B cell (primary cell): ENCODE data around the gene RER1. TPM values are rescaled to one million over a fixed set of nuclear protein-coding genes. Genes with fewer than 3 reads are reported as not detected.

Source experiments
- ATAC-seq: fragments of 200-7000 bp; cut with Tn5 transposase; one replicate; pipeline ENCODE4 v1.10.0; 2021; ENCODE audit warnings: low read depth, mild to moderate bottlenecking, moderate number of reproducible peaks, moderate library complexity
- CTCF ChIA-PET: fragments of 350-600 bp; sonication (Branson Sonifier 250); formaldehyde crosslinking; loops from one replicate; lab custom pipeline; 2021; ENCODE audit warnings: antibody characterized with exemption, inconsistent platforms; lab: Charles Lee
- POLR2A ChIA-PET: fragments of 350-600 bp; sonication (Branson Sonifier 250); formaldehyde crosslinking; loops from one replicate; lab custom pipeline; 2021; ENCODE audit warnings: antibody characterized with exemption; lab: Charles Lee
- DNase-seq: peaks from one replicate; pipeline ENCODE4 v3.0.0; 2013
- H2AFZ ChIP-seq: 2 replicates; pipeline ENCODE4 v1.6.1; 2012; ENCODE audit warnings: mild to moderate bottlenecking, low read depth, low read length; ENCODE audit not compliant: insufficient read depth, poor library complexity, severe bottlenecking
- H3K27ac ChIP-seq, 2 donors: 1 replicate in 1 of 2; 2 replicates in 1 of 2; pipeline ENCODE4 v1.5.1; 2012 to 2013; ENCODE audit warnings: low read length in 2 of 2, mild to moderate bottlenecking in 2 of 2, moderate library complexity in 1 of 2
- H3K27me3 ChIP-seq, 4 experiments: fragments of 200-600 bp in 1 of 4; sonication (generic) in 1 of 4; replicated peaks in 1 of 4; 1 replicate in 2 of 4; 2 replicates in 2 of 4; pipeline versions ENCODE4 v1.6.1 to v1.7.0; 2013 to 2016; ENCODE audit warnings: low read length in 3 of 4, mild to moderate bottlenecking in 2 of 4, mixed read lengths in 1 of 4, moderate library complexity in 1 of 4; ENCODE audit not compliant: insufficient read depth in 4 of 4, control insufficient read depth in 3 of 4; ENCODE audit errors: control extremely low read depth in 1 of 4
- H3K36me3 ChIP-seq, 2 experiments: replicated peaks in 1 of 2; 1 replicate in 1 of 2; 2 replicates in 1 of 2; pipeline versions ENCODE4 v1.6.1 to v1.7.1; 2013; ENCODE audit warnings: low read length in 1 of 2; ENCODE audit not compliant: insufficient read depth in 2 of 2, control insufficient read depth in 1 of 2; ENCODE audit errors: control extremely low read depth in 1 of 2, extremely low read depth in 1 of 2
- H3K4me1 ChIP-seq, 2 donors: fragments of 200-600 bp in 1 of 2; sonication (generic) in 1 of 2; 1 replicate in 1 of 2; 2 replicates in 1 of 2; pipeline versions ENCODE4 v1.5.1 to v1.6.1; 2013 to 2017; ENCODE audit warnings: low read length in 2 of 2; ENCODE audit not compliant: control insufficient read depth in 2 of 2, insufficient read depth in 2 of 2
- H3K4me2 ChIP-seq: replicated peaks from 2 replicates; pipeline ENCODE3; 2012; ENCODE audit warnings: mild to moderate bottlenecking, low read depth, low read length; ENCODE audit not compliant: poor library complexity, severe bottlenecking
- H3K4me3 ChIP-seq, 5 experiments: fragments of 200-600 bp in 1 of 5; sonication (generic) in 1 of 5; 1 replicate in 3 of 5; 2 replicates in 2 of 5; pipeline versions ENCODE4 v1.5.1 to v1.7.0; 2011 to 2016; ENCODE audit warnings: low read length in 4 of 5, mild to moderate bottlenecking in 4 of 5, low read depth in 2 of 5, control low read depth in 1 of 5, moderate library complexity in 1 of 5; ENCODE audit not compliant: insufficient read depth in 1 of 5; ENCODE audit errors: control extremely low read depth in 1 of 5, extremely low read depth in 1 of 5
- H3K79me2 ChIP-seq: fragments of 200-600 bp; sonication (generic); one replicate; pipeline ENCODE4 v1.6.0; 2016; ENCODE audit warnings: low read length; ENCODE audit not compliant: control insufficient read depth, insufficient read depth
- H3K9ac ChIP-seq: fragments of 200-600 bp; sonication (generic); 2 replicates; pipeline ENCODE4 v1.6.1; 2017; ENCODE audit warnings: mild to moderate bottlenecking, low read length, moderate library complexity
- H3K9me3 ChIP-seq, 3 donors: one replicate each; pipeline versions ENCODE4 v1.6.1 to v1.7.1; 2013; ENCODE audit warnings: low read length in 2 of 3; ENCODE audit not compliant: control insufficient read depth in 2 of 3, insufficient read depth in 1 of 3; ENCODE audit errors: control extremely low read depth in 1 of 3
- H4K20me1 ChIP-seq: 2 replicates; pipeline ENCODE4 v1.6.0; 2012; ENCODE audit warnings: mild to moderate bottlenecking, low read length; ENCODE audit not compliant: insufficient read depth, control insufficient read depth, poor library complexity, severe bottlenecking
- H3K27ac Mint-ChIP-seq: one replicate; pipeline ENCODE4 v1.8.0; 2021; ENCODE audit warnings: mixed read lengths
- H3K27me3 Mint-ChIP-seq: one replicate; pipeline ENCODE4 v1.8.0; 2021; ENCODE audit warnings: mixed read lengths
- H3K4me1 Mint-ChIP-seq: one replicate; pipeline ENCODE4 v1.8.0; 2021; ENCODE audit warnings: mixed read lengths
- H3K4me3 Mint-ChIP-seq: one replicate; pipeline ENCODE4 v1.8.0; 2021; ENCODE audit warnings: mixed read lengths
- H3K9me3 Mint-ChIP-seq: one replicate; pipeline ENCODE4 v1.8.0; 2022; ENCODE audit warnings: mixed read lengths; ENCODE audit not compliant: insufficient read depth
- CTCF ChIP-seq: fragments of 200-600 bp; IDR thresholded peaks from one replicate; pipeline ENCODE4 v1.8.0; 2022; ENCODE audit warnings: antibody characterized with exemption, mild to moderate bottlenecking
- EZH2 ChIP-seq: IDR thresholded peaks from 2 replicates; pipeline ENCODE4 v1.6.1; 2012; ENCODE audit warnings: borderline replicate concordance, low read depth, mild to moderate bottlenecking, moderate library complexity, low read length; ENCODE audit not compliant: insufficient read depth, poor library complexity, severe bottlenecking
- WGBS: methylation state at CpG from one replicate; pipeline ENCODE4 v1.1.5; 2013; ENCODE audit warnings: missing lambda C conversion rate; ENCODE audit not compliant: insufficient coverage; 5-methylcytosine and 5-hydroxymethylcytosine counted together
- intact Hi-C: fragments of 100-400 bp; cut with micrococcal nuclease; formaldehyde crosslinking; loops from one replicate; pipeline ENCODE4 v1.10.0; 2022
- polyA plus RNA-seq: library from polyadenylated mRNA; depleted of rRNA; stranded (reverse); fragments of >200 nt; gene quantifications from 2 replicates; pipeline ENCODE4 v1.2.3, GENCODE V29; 2012
- total RNA-seq, 2 donors: library from RNA; stranded (reverse); fragments of 120-200 nt in 1 of 2; gene quantifications; 1 replicate in 1 of 2; 2 replicates in 1 of 2; pipeline versions ENCODE4 v1.2.3 to v1.2.4, GENCODE V29; 2013 to 2022

The RER1 gene
- total and polyA plus RNA-seq, 2 donors (not counting 1 experiment from before 2014, with no cell fraction given) = 78.5 to 118 TPM

GRCh38 chr1:2431103-2431502, 39.5 kb downstream of the RER1 start:
- TF ChIP-seq CTCF (no peak), EZH2 (no peak)
- ATAC-seq = no peak
- no peak overlapping the region for H3K4me3 Mint-ChIP-seq
- Histone ChIP-seq H3K4me2 (no peak overlapping the region), H3K9me3 (peaks cover 0 to 19% (median 8%) of the 10 kb centered on the region in 3 donors), H4K20me1 (no peaks in the 10 kb centered on the region), H2AFZ (no peak overlapping the region), H3K4me3 (no peak overlapping the region), H3K4me1 (no peaks in the 10 kb centered on the region), H3K36me3 (no peaks in the 10 kb centered on the region), H3K9ac (no peak overlapping the region), H3K27me3 (peaks cover 0 to 10% (median 0%) of the 10 kb centered on the region in 4 experiments), H3K79me2 (no peaks in the 10 kb centered on the region), H3K27ac (no peak overlapping the region)
- CTCF ChIA-PET = no interaction called here
- H3K27me3 Mint-ChIP-seq = no peaks in the 10 kb centered on the region
- no peaks in the 10 kb centered on the region for H3K9me3 Mint-ChIP-seq
- POLR2A ChIA-PET = no interaction called here
- DNase-seq = no peak
- intact Hi-C loops = no loop called here
- no peaks in the 10 kb centered on the region for H3K4me1 Mint-ChIP-seq
- no peak overlapping the region for H3K27ac Mint-ChIP-seq
- 37% methylated on average over 15 of the region's 16 CpGs for WGBS

GRCh38 chr1:2431518-2431917, 39.9 kb downstream of the RER1 start:
- H3K4me1 Mint-ChIP-seq = no peaks in the 10 kb centered on the region
- no peak overlapping the region for H3K27ac Mint-ChIP-seq
- no peaks in the 10 kb centered on the region for H3K9me3 Mint-ChIP-seq
- H3K4me3 ChIP-seq = no peak overlapping the region
- H3K9ac ChIP-seq = no peak overlapping the region
- no peaks in the 10 kb centered on the region for H3K79me2 ChIP-seq
- H3K27ac ChIP-seq = no peak overlapping the region
- H3K4me1 ChIP-seq = no peaks in the 10 kb centered on the region
- no peak overlapping the region for H2AFZ ChIP-seq
- ChIA-PET POLR2A (no interaction called here), CTCF (no interaction called here)
- H3K9me3 ChIP-seq = peaks cover 0 to 19% (median 8%) of the 10 kb centered on the region in 3 donors
- WGBS = 84% methylated on average over 8 of the region's 10 CpGs
- no peak for DNase-seq
- no peak overlapping the region for H3K4me3 Mint-ChIP-seq
- ATAC-seq = no peak
- H3K27me3 ChIP-seq = peaks cover 0 to 10% (median 0%) of the 10 kb centered on the region in 4 experiments
- H3K4me2 ChIP-seq = no peak overlapping the region
- H3K36me3 ChIP-seq = no peaks in the 10 kb centered on the region
- no peaks in the 10 kb centered on the region for H3K27me3 Mint-ChIP-seq
- no peak for TF ChIP-seq EZH2
- TF ChIP-seq CTCF = no peak
- intact Hi-C loops = no loop called here
- no peaks in the 10 kb centered on the region for H4K20me1 ChIP-seq
